Measurements from ENCODE around the gene ITGAD.

The ITGAD gene

GRCh38 chr16:31376705-31377104, 16.4 kb upstream of the ITGAD start:
- in situ Hi-C loops (cut with MboI; ENCODE audit: low pct_unique_long_range_greater_than_20kb, low sequenced_read_pairs, unreplicated experiment), result no loop called here

GRCh38 chr16:31377210-31377903, 15.8 kb upstream of the ITGAD start:
- in situ Hi-C loops (cut with MboI; ENCODE audit: low pct_unique_long_range_greater_than_20kb, low sequenced_read_pairs, unreplicated experiment), result no loop called here
- DNase-seq (ENCODE audit: low spot score), result no peak
- TF ChIP-seq CTCF (IDR thresholded peaks at IDR 0.05; ENCODE audit: extremely low read depth, insufficient read depth, missing control alignments), result no peak

More at GRCh38 chr16:31376705-31377104, 16.4 kb upstream of the ITGAD start:
- no peak for DNase-seq (ENCODE audit: low spot score)
- no peak for TF ChIP-seq CTCF (IDR thresholded peaks at IDR 0.05; ENCODE audit: extremely low read depth, insufficient read depth, missing control alignments)

GRCh38 chr16:31380201-31380600, 12.9 kb upstream of the ITGAD start:
- in situ Hi-C loops (cut with MboI; ENCODE audit: low pct_unique_long_range_greater_than_20kb, low sequenced_read_pairs, unreplicated experiment), result no loop called here
- no peak for TF ChIP-seq CTCF (IDR thresholded peaks at IDR 0.05; ENCODE audit: extremely low read depth, insufficient read depth, missing control alignments)
- no peak for DNase-seq (ENCODE audit: low spot score)

GRCh38 chr16:31382485-31383161, 10.5 kb upstream of the ITGAD start:
- peak; percentile 92 for TF ChIP-seq CTCF (IDR thresholded peaks at IDR 0.05; ENCODE audit: extremely low read depth, insufficient read depth, missing control alignments)
- in situ Hi-C loops (cut with MboI; ENCODE audit: low pct_unique_long_range_greater_than_20kb, low sequenced_read_pairs, unreplicated experiment), result no loop called here
- DNase-seq (ENCODE audit: low spot score), result peak; percentile 80

GRCh38 chr16:31385680-31386079, 7.5 kb upstream of the ITGAD start:
- in situ Hi-C loops (cut with MboI; ENCODE audit: low pct_unique_long_range_greater_than_20kb, low sequenced_read_pairs, unreplicated experiment), result no loop called here
- no peak for TF ChIP-seq CTCF (IDR thresholded peaks at IDR 0.05; ENCODE audit: extremely low read depth, insufficient read depth, missing control alignments)
- no peak for DNase-seq (ENCODE audit: low spot score)

GRCh38 chr16:31386157-31386984, 6.8 kb upstream of the ITGAD start:
- peak; percentile 57 for DNase-seq (ENCODE audit: low spot score)
- in situ Hi-C loops (cut with MboI; ENCODE audit: low pct_unique_long_range_greater_than_20kb, low sequenced_read_pairs, unreplicated experiment), result no loop called here
- TF ChIP-seq CTCF (IDR thresholded peaks at IDR 0.05; ENCODE audit: extremely low read depth, insufficient read depth, missing control alignments), result no peak

All from GM13977 (cell line).